ENCODE measurements around the gene AFF3.

AFF3 gene

GRCh38 chr2:99598441-99598840 is 543.9 kb downstream of the AFF3 start:
- Histone ChIP-seq H3K4me1 (ENCODE audit: low read length) (no peaks in the 10 kb centered on the region), H3K36me3 (replicated peaks; ENCODE audit: low read depth, low read length) (peaks cover under 1% of the 10 kb centered on the region), H3K27me3 (ENCODE audit: low read depth, low read length) (no peaks in the 10 kb centered on the region), H3K9ac (ENCODE audit: low read length) (no peak overlapping the region), H3K4me2 (ENCODE audit: low read length) (no peak overlapping the region), H3K4me3 (ENCODE audit: low read length) (no peak overlapping the region), H2AFZ (ENCODE audit: low read depth, low read length) (no peak overlapping the region), H3K79me2 (ENCODE audit: low read length) (no peaks in the 10 kb centered on the region), H3K9me3 (ENCODE audit: insufficient read depth, low read length) (no peaks in the 10 kb centered on the region), H3K27ac (ENCODE audit: low read length) (no peak overlapping the region), H4K20me1 (ENCODE audit: insufficient read depth, low read length) (no peaks in the 10 kb centered on the region)
- TF ChIP-seq EZH2phosphoT487 (IDR thresholded peaks at IDR 0.05; ENCODE audit: low read depth): no peak
- no peak for TF ChIP-seq CTCF (IDR thresholded peaks at IDR 0.05; ENCODE audit: low read depth, low read length)

GRCh38 chr2:99597616-99598015 is 544.8 kb downstream of the AFF3 start:
- Histone ChIP-seq H3K27ac (ENCODE audit: low read length) (no peak overlapping the region), H2AFZ (ENCODE audit: low read depth, low read length) (no peak overlapping the region), H3K9me3 (ENCODE audit: insufficient read depth, low read length) (no peaks in the 10 kb centered on the region), H3K4me3 (ENCODE audit: low read length) (no peak overlapping the region), H3K36me3 (replicated peaks; ENCODE audit: low read depth, low read length) (peaks cover 4% of the 10 kb centered on the region), H3K4me1 (ENCODE audit: low read length) (no peaks in the 10 kb centered on the region), H4K20me1 (ENCODE audit: insufficient read depth, low read length) (no peaks in the 10 kb centered on the region), H3K27me3 (ENCODE audit: low read depth, low read length) (no peaks in the 10 kb centered on the region), H3K9ac (ENCODE audit: low read length) (no peak overlapping the region), H3K4me2 (ENCODE audit: low read length) (no peak overlapping the region), H3K79me2 (ENCODE audit: low read length) (no peaks in the 10 kb centered on the region)
- TF ChIP-seq EZH2phosphoT487 (IDR thresholded peaks at IDR 0.05; ENCODE audit: low read depth): no peak
- TF ChIP-seq CTCF (IDR thresholded peaks at IDR 0.05; ENCODE audit: low read depth, low read length): no peak

GRCh38 chr2:99595373-99595772 is 547.0 kb downstream of the AFF3 start:
- TF ChIP-seq CTCF (IDR thresholded peaks at IDR 0.05; ENCODE audit: low read depth, low read length): no peak
- no peak for TF ChIP-seq EZH2phosphoT487 (IDR thresholded peaks at IDR 0.05; ENCODE audit: low read depth)
- Histone ChIP-seq H4K20me1 (ENCODE audit: insufficient read depth, low read length) (no peaks in the 10 kb centered on the region), H3K79me2 (ENCODE audit: low read length) (no peaks in the 10 kb centered on the region), H3K4me2 (ENCODE audit: low read length) (no peak overlapping the region), H3K9ac (ENCODE audit: low read length) (no peak overlapping the region), H3K4me3 (ENCODE audit: low read length) (no peak overlapping the region), H3K36me3 (replicated peaks; ENCODE audit: low read depth, low read length) (peaks cover 4% of the 10 kb centered on the region), H3K9me3 (ENCODE audit: insufficient read depth, low read length) (no peaks in the 10 kb centered on the region), H3K4me1 (ENCODE audit: low read length) (no peaks in the 10 kb centered on the region), H2AFZ (ENCODE audit: low read depth, low read length) (no peak overlapping the region), H3K27me3 (ENCODE audit: low read depth, low read length) (no peaks in the 10 kb centered on the region), H3K27ac (ENCODE audit: low read length) (no peak overlapping the region)

- no peaks in the 10 kb centered on the region for H3K79me2 ChIP-seq (ENCODE audit: low read length)
- no peak overlapping the region for H3K9ac ChIP-seq (ENCODE audit: low read length)
- no peaks in the 10 kb centered on the region for H3K4me1 ChIP-seq (ENCODE audit: low read length)
- H3K4me3 ChIP-seq (ENCODE audit: low read length): no peak overlapping the region
- TF ChIP-seq CTCF (IDR thresholded peaks at IDR 0.05; ENCODE audit: low read depth, low read length) (no peak), EZH2phosphoT487 (IDR thresholded peaks at IDR 0.05; ENCODE audit: low read depth) (no peak)
- H2AFZ ChIP-seq (ENCODE audit: low read depth, low read length): no peak overlapping the region
- no peak overlapping the region for H3K4me2 ChIP-seq (ENCODE audit: low read length)
- H3K27me3 ChIP-seq (ENCODE audit: low read depth, low read length): no peaks in the 10 kb centered on the region
- H3K27ac ChIP-seq (ENCODE audit: low read length): no peak overlapping the region
- peaks cover 4% of the 10 kb centered on the region for H3K36me3 ChIP-seq (replicated peaks; ENCODE audit: low read depth, low read length)
- H3K9me3 ChIP-seq (ENCODE audit: insufficient read depth, low read length): no peaks in the 10 kb centered on the region
- no peaks in the 10 kb centered on the region for H4K20me1 ChIP-seq (ENCODE audit: insufficient read depth, low read length)
Measured at GRCh38 chr2:99593692-99594427, 548.5 kb downstream of the AFF3 start.
